ENCODE data around the gene LTB.

GRCh38 chr6:31547727-31548543 lies 34.3 kb downstream of the LTB start:
- TF ChIP-seq, protein P1, sequence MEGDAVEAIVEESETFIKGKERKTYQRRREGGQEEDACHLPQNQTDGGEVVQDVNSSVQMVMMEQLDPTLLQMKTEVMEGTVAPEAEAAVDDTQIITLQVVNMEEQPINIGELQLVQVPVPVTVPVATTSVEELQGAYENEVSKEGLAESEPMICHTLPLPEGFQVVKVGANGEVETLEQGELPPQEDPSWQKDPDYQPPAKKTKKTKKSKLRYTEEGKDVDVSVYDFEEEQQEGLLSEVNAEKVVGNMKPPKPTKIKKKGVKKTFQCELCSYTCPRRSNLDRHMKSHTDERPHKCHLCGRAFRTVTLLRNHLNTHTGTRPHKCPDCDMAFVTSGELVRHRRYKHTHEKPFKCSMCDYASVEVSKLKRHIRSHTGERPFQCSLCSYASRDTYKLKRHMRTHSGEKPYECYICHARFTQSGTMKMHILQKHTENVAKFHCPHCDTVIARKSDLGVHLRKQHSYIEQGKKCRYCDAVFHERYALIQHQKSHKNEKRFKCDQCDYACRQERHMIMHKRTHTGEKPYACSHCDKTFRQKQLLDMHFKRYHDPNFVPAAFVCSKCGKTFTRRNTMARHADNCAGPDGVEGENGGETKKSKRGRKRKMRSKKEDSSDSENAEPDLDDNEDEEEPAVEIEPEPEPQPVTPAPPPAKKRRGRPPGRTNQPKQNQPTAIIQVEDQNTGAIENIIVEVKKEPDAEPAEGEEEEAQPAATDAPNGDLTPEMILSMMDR (IDR thresholded peaks at IDR 0.05; ENCODE audit: insufficient read depth, low read length): no peak
- TF ChIP-seq GABPA (IDR thresholded peaks at IDR 0.05; ENCODE audit: low read depth) (no peak), REST (IDR thresholded peaks at IDR 0.05; ENCODE audit: insufficient replicate concordance, low read depth) (no peak), POLR2AphosphoS5 (IDR thresholded peaks at IDR 0.05; ENCODE audit: low read depth) (no peak)
